Ramos (cell line): ENCODE measurements around the gene MAN1C1.
"Not testable (repeated sequence)": the region's sequence is repeated elsewhere in the genome, so short reads cannot be mapped to it uniquely, and the experiment has no call there.

Experiments used
- in situ Hi-C: fragments of 300-500 bp; cut with MboI; formaldehyde crosslinking; loops from one replicate; pipeline ENCODE4 v1.14.3; 2022; ENCODE audit warnings: low sequenced_read_pairs; ENCODE audit not compliant: unreplicated experiment

The MAN1C1 gene

DNA sequence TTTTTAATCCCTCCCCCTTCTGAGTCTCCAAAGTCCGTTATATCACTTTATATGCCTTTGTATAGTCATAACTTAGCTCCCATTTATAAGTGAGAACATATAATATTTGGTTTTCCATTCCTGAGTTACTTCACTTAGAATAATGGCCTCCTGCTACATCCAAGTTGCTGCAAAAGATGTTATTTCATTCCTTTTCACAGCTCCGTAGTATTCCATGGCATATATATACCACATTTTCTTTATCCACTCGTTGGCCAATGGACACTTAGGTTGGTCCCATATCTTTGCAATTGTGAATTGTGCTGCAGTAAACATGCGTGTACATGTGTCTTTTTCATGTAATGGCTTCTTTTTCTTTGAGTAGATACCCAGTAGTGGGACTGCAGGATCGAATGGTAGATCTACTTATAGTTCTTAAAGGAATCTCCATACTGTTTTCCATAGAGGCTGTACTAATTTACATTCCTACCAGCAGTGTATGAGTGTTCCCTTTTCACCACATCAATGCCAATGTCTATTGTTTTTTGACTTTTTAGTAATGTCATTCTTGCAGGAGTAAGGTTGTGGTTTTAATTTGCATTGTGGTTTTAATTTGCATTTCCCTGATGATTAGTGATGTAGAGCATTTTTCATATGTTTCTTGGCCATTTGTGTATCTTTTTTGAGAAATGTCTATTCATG, 12.3 kb downstream of the MAN1C1 start:
- in situ Hi-C loops: no loop called here

DNA sequence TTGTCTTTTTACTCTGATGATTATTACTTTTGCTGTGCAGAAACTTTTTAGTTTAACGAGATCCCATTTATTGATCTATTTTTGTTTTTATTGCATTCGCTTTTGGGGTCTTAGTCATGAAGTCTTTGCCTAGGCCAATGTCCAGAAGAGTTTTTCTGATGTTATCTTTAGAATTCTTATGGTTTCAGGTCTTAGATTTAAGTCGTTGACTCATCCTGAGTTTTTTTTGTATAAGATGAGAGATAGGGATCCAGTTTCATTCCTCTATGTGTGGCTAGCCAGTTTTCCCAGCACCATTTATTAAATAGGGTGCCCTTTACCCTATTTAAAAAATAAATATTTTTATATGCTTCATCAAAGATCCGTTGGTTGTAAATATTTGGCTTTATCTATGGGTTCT, 13.2 kb downstream of the MAN1C1 start:
- in situ Hi-C loops: no loop called here

DNA sequence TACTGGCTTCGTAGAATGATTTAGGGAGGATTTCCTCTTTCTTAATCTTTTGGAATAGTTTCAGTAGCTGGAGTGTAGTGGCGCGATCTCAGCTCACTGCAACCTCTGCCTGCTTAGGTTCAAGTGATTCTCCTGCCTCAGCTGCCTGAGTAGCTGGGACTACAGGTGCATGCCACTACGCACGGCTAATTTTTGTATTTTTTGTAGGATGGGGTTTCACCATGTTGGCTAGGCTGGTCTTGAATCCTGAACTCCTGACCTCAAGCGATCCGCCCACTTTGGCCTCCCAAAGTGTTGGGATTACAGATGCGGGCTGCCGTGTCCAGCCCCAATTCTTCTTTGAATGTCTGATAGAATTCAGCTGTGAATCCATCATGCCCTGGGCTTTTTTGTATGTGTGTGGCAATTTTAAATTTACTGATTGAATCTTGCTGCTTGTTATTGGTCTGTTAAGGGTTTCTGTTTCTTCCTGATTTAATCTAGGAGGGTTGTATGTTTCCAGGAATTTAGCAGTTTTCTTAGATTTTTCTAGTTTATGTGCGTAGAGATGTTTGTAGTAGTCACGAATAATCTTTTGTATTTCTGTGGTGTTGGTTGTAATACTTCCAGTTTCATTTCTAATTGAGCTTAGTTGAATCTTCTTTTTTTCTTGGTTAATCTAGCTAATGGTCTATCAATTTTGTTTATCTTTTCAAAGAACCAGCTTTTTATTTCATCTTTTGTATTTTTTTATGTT, 15.3 kb downstream of the MAN1C1 start:
- in situ Hi-C loops: no loop called here

DNA sequence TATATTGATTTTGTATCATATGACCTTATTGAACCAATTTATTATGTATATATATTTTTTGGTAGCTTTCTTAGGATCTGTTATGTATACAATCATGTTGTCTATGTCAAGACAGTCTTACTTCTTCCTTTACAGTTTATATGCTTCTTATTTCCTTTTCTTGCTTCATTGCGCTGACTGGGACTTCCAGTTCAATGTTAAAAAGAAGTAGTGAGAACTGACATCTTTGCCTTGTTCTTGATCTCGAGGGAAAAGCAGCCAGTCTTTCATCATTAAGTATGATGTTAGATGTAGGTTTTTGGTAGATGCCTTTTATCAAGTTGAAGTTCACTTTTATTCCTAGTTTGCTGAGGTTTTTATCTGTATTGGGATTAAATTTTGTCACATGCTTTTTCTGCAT, 17.5 kb downstream of the MAN1C1 start:
- in situ Hi-C loops: no loop called here

DNA sequence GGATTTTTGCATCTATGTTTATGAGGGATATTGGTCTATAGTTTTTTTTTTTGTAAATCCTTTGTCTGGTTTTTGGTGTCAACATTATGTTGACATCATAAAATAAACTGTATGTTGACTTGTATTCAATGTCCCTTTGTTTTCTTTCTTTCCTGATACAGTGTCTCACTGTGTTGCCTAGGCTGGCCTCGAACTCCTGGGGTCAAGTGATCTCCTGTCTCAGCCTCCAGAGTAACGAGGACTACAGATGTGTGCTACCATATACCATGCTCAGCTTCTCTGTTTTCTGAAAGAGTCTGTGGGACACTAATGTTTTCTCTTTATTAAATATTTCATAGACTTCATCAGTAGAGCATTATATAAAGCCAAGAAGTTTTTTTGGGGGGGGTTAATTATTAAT, 18.3 kb downstream of the MAN1C1 start:
- in situ Hi-C loops: no loop called here

DNA sequence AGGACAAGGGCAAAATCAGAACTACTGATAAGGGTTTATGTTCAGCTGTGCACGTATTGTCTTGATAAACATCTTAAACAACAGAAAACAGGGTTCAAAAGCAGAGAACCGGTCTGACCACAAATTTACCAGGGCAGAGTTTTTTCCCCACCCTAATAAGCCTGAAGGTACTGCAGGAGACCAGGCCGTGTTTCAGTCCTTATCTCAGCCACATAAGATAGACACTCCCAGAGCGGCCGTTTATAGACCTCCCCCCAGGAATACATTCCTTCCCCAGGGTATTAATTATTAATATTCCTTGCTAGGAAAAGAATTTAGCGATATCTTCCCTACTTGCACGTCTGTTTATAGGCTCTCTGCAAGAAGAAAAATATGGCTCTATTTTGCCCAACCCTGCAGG, 19.6 kb downstream of the MAN1C1 start:
- in situ Hi-C loops: not testable (repeated sequence)

DNA sequence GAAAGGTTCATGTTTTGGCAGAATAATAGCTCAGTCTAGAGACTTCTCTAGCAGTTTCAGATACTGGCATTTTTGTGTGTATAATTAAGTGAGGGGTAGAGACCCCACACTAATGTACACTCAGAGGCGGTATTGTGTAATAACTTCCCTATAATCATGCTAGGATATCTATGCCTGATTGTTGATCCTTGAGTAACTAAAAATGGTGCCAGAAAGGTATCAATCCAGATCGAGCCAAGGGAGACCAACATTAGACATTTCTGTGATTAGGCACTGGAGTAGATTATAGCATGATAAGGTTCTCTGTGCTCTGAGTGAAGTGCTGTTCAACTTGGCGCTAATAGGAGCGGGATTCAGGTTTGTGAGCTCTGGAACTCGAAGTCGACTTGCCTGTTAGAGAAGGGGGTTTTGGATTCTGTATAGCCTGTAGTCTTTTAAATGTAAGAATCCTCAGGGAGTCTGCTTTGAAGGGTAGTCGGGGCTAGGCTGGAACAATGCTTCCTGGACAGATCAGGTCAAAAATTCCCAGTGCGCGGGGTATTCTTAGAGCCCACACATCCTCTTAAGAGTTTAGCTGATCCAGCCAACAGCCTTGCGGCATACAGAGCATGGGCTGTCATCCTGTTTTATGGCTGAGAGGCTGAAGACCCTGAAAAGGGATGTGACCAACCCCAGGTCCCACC, 24.2 kb downstream of the MAN1C1 start:
- in situ Hi-C loops: no loop called here

DNA sequence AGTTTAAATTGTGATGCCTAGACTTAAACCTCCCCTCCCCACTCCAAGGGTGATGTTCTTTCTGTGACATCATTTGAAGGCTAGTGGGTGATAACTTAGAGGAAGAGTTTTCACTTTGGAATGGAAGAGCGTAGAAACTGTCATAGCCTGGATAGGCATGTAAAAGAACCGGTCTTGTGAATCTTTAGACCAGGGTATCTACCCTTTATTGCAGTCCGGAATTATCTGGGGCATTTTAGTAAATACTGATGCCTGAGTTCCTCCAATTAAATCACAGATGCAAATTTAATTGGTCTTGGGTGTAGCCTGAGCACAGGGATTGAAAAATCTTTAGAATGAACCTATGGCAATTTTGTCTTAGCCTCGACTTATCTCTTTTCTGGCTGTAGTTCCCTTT, 24.7 kb downstream of the MAN1C1 start:
- in situ Hi-C loops: no loop called here

DNA sequence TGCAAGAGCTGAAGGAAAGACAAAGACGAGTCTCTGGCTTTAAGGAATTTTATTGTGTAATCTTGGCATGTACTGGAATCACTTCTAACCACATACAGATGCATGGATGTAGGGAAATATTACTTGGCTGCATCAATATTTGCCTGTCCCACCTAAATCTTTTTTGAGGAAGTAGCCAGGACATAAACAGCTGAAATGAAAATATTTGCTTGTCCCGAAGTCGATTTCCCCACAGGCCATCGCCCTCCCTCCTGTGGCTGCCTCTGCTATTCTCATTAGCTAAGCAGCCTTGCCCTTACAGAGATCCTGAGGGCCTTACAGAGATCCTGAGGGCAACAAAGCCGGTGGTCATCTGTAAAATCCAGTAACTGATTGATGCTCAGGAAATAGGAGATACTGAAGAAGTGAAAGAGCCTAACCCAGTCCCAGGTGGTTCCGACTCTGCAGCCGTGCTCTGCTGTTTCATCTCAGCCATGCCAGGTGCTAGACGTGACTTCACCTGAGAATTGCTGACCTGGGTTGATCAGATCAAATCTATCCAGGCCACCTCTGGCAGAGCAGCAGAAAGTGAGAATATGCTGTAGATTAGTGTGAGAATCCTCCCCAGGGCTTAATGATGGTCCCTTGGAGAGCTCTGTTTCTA, 25.5 kb downstream of the MAN1C1 start:
- in situ Hi-C loops: no loop called here

DNA sequence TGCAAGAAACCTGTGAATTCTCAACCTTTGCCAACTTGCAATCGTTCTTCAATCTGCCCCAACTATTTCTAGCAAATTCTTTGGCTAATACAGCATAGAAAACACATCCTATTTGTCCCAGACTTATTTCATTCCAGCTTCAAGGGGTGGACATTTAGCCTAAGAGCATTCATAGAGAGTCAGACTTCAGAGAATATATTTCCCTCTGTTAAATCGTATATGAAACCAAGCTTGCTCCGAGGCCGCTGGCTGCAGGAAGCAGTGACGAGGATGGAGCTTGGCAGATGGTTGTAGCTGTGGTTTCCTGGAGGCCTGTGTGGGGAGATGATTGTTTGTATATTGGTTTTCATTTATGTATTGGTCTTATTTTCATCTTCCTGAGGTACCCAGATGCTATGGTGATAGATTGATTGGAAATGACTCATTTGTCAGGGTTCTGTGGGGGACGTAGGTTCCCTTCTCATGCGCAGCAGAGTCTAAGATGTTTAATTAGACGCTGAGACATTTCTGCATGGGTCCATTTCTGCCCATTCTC, 26.1 kb downstream of the MAN1C1 start:
- in situ Hi-C loops: no loop called here

DNA sequence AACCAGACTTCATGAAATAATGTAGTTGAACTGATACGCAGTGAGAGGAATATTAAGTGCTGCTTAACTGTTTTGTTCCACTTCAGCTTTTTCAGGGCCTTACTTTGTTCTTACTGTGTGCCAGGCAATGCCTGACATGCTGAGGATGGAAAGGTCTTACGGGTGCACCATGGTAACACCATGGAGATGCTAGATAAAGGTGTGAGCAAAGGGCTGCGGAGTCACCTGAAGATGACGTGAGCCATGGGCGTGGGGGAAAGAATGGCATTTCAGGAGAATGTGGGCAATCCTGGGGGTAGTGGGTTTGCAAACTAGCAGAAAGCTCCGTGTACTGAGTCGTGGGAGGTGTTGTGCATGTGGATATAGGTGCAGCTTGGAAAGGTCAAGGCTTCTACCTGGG, 27.3 kb downstream of the MAN1C1 start:
- in situ Hi-C loops: no loop called here

DNA sequence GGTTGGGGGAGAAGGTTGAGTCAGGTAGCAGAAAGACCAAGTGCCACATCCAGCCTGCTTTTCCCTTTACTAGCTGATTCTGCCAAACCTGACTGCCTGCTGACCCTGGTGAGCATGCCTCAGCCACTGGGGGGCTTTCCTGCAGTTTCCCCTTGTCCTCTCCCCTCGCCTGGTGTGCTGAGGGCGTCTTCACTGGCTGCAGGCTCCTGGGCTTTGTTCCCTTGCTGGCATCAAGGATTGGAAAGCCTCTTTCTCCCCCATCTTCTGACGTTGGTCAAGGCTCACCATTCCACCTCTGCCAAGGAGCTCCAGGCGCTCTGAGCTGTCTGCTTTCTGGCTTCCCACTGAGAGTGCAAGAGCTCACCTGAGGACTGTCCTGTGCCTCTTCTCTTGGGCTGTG, 28.4 kb downstream of the MAN1C1 start:
- in situ Hi-C loops: no loop called here

DNA sequence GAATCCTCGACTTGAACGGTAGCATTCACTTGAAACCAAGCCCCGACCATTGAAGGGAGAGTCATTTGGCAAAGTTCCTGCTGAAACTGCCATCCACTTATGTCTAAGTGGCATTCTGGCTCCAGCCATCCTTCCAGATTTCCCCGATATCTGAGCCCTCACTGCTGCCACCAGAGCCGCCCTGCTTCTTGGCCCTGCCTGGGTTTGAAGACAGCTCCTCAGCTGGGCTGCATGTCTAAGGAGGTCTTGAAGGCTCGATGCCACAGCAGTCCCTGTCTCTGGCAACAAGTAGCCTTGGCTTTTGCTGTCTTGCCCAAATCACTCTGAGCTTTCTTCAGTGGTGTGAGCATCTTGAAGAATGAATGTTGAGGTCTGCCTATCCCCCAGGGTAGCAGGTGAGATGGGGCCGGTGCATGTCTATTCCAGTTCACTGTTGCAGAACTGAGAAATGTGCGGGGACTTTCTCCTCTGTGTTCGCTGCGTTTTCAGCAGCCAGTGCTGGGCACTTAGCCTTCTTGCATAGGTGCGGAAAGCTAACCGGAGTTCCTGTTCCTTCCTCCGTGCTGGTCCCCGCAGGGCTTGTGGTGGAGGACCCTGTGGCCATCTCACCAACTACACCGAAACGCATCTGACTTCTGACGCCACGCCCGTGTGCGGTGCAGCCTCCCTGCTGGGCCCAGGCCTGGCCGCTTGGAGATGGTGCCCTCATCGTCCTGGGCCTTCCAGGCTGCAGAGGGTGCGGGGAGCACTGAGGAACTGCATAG, 29.2 kb downstream of the MAN1C1 start:
- in situ Hi-C loops: no loop called here

DNA sequence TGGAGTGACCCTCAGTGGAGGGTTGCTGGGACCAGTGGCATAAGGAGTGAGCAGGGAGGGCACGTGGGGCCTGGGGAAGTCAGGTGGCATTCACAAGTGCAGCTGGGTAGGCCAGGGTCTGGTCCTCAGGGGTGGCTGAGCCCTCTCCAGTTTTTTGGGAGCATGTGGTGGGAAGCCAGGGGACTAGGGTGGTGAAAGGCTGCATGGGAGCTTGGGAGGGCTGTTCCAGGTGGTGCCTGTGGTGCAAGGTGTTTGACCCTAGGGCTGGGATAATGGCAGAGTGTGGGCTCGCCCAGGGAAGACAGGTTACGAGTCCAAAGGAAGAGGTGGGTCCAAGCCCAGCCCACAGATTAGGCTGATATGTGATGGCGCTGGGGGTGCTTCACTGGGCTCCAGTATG, 30.5 kb downstream of the MAN1C1 start:
- in situ Hi-C loops: no loop called here

DNA sequence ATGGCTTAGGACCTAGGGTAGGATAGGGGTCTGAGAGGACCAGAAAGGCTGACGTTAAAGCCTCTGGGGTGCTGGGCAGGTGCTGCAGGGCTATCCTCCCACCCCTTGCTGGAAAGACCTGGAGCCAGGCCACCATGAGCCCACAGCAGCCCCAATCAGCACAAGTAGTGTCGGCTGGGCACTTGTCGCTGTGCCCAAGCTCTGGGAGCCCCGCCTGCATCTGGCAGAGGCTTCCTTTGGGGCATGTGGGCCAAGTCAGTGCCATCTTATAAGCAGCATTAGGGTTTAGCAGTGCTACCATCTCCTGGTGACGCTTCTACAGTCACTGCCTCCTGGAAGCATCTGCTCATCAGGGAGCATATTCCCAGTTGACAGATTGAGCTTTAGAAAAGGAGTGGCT, 31.3 kb downstream of the MAN1C1 start:
- in situ Hi-C loops: no loop called here

DNA sequence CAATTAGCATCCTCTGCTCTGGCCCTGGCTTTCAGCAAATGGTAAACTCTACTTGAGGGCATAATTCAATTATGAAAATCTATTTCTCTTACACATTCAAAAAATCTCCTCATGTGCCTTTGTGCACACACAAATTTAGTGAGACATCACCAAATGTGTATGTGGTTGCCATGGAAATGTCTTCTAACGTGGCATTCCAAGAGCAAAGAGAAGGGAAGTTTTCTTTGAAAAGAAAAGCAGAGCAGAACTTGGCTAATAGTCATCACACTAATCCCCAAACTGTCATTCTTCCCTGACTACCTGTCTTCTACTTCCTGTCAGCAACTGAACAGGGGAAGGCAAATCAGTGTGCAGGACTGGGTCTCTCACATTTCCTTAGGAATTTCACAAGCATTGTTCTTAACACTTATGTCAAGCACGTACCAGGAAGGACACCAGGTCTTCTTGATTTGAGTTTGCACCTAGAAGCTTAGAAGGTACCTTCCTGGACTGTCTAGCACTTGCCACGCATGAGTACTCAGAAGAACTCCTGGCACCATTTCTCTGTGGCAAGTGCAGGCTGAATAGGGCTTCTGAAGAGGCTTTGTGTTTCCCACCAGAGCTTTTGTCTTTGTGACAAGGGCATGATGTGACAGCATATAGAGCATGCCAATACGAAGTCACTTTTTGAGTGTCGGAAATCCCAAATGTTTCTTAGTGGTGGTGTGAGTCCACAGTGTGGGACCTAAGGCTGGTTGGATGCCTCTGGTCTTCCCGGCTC, 32.3 kb downstream of the MAN1C1 start:
- in situ Hi-C loops: no loop called here

DNA sequence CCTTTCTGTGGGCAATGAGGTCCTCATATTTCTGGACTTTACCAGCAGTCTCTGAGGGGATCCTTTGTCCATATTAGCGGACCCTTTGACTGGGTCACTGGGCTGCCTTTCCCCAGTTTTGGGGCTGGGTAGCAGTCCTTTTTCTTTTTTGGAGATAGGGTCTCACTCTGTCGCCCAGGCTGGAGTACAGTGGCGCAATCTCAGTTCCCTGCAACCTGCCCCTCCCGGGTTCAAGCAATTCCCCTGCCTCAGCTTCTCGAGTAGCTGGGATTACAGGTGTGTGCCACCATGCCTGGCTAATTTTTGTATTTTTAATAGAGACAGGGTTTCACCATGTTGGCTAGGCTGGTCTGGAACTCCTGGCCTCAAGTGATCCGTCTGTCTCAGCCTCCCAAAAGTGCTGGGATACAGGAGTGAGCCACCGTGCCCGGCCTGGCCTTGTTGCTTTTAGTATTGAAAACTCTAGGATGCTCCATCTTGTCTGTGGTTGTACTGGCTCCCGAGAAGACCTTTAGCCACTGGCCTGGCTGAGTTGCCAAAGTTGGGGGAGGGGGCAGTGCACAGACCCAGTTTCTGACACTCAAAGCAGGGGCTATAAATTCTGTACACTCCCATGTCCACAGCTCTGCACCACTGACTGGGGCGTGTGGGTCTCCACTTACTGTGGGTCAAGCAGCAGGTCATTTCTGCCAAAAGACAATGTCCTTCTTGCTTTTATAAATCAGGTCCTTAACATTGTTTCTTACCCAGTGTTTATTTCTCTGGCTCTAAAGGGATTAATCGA, 33.1 kb downstream of the MAN1C1 start:
- in situ Hi-C loops: no loop called here

DNA sequence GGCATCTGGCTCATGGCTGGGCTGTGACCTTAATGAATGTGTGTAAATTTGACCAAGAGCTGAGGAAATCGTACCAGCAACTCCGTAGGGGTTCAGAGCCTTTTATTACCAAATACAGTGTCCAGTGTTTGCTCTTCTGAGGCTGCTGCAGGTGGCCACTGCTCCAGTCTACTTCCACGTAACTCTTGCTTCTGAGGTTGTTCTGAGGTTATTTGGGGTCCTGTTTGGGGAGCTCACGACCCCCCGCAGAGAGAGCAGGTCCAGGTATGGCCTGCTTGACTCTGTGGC, 33.6 kb downstream of the MAN1C1 start:
- in situ Hi-C loops: no loop called here
